ENCODE results near the gene BID.
"Not testable (repeated sequence)": the region's sequence is repeated elsewhere in the genome, so short reads cannot be mapped to it uniquely, and the experiment has no call there.

The BID gene

DNA sequence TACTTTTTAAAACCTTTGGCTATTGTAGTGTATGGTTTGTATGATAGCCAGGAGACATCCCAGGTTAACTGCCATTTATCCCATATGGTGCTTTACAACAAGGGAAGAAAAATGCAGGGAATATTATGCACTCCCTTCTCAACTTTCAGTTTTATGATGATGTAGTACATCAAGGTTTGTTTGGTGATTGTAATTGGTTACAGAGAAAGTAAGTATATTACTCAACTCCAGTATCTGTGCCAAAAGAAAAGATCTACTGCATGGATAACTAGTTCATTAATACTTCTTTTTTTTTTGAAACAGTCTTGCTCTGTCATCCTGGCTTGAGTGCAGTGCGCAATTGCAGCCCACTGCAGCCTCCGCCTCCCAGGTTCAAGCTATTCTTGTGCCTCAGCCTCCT is 70.5 kb downstream of the BID start:
- DNase-seq (ENCODE audit: low read depth): no peak

DNA sequence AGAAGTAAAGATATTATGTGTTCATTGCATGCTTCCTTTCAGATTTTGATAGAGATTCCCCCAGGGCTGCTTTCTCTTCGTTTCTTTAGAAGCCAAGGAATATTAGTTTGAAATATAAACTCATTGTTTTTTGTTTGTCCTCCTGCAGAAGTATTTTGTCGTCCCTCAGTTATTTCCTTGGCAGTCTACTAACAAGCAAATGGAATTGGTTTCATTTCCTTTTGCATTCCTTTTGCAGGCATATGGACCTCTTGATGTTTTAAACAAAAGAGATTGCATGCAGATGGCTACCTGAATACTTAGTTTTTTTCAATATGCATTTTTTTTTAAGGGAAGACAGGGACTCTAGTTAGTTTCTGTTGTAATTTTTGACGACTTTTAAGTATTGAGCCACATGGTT is 73.5 kb downstream of the BID start:
- no peak for DNase-seq (ENCODE audit: low read depth)

DNA sequence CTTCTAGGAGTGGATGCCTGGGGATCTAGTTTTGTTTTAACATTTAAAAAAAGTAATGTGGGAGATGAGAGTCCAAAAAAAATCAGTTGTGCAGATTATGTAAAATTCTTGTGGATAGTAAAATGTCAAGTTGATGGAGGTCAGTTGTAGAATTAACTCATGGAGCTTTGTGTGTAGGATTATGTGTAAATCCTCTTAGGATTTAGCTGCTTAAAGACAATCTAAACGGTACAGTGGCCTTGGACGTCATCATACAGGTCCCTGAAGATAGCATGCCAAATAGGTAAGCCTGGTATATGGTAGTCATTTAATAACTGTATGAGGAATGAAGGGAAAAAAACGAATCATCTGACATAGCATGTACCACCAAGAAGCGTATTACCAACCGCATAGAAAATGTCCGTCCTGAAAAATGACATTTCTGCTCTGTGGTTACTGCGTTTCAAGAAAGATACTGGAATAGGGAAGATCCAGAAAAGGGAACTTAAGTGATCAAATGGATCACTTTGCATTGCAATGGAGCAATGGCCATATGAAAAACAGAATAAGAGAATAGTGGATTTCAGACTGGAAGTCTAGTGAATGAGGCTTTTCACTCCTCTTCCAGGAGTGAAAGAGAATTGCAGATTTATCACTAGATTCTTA is 74.5 kb downstream of the BID start:
- DNase-seq (ENCODE audit: low read depth): no peak

DNA sequence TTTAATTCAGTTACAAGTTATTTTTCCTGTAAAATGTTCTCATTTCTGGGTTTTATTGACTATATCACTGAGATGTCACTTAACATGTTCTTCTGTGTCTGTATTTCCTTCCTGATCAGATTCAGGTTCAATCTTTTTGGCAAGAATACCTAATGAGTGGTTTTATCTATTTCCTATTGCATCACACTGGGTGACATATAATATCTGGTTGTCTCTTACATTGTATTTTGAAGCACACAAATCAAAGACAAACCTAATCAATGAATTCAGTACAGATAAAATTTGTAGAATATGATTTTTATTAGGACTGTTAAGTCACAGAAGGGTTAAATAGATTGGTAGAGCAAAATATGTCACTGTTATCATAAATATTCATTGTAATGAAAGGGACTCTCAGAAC is 75.3 kb downstream of the BID start:
- DNase-seq (ENCODE audit: low read depth): no peak

DNA sequence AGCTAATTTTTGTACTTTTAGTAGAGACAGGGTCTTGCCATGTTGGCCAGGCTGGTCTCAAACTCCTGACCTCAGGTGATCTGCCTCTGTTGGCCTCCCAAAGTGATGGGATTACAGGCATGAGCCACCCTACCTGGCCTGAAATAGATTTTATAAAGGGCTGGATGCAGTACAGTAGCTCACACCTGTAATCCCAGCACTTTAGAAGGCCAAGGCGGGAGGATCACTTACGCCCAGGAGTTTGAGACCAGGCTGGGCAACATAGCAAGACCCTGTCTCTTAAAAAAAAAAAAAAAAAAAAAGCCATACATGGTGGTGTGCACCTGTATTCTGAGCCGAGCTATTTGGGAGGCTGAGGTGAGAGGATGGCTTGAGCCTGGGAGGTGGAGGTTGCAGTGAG is 76.0 kb downstream of the BID start:
- not testable (repeated sequence) for DNase-seq (ENCODE audit: low read depth)

DNA sequence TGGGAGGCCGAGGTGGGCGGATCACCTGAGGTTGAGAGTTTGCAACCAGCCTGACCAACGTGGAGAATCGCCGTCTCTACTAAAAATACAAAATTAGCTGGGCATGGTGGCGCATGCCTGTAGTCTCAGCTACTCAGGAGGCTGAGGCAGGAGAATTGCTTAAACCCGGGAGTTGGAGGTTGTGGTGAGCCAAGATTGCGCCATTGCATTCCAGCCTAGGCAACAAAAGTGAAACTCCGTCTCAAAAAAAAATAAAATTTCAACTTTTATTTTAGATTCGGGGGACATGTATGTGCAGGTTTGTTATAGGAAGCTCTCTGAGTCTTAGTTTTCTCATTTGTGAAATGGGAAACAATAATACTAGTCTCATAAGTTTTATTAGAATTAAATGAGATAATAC is 77.1 kb downstream of the BID start:
- DNase-seq (ENCODE audit: low read depth): not testable (repeated sequence)

DNA sequence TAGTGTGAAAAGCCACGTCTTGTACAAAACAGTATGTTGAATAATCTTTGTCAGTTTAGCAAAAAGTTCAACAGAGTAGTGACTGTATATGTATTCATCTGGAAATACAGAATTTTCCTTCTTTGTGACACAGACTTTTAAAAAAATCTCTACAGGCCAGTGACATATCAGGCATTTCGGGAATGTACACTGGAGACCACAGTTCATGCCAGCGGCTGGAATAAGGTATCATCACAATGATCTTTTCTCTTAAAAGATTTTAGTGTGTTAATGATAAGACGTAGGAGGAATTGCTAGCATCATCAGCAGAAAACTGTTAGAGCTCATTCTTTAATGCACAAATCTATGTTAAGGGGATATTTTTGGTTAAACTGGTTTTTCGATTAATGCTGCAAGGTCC is 78.3 kb downstream of the BID start:
- no peak for DNase-seq (ENCODE audit: low read depth)

DNA sequence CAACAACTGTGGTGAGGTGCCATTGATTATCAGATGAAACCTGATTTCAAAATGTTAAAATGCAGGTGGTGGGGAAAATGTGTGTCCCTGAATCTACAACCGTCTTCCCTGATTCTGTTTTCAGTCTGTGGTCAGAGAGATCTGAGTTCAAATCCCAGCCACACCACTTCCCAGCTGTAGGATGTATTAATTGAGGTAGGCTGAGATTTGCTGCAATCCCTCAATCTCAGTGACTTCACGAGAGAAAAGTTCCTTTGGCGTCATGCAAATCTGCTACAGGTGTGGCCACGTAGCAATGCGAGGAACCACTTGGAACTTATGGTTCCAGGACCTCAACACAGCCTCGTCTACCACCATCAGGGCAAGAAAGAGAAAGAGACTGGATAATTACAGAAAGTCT is 79.5 kb downstream of the BID start:
- no peak for DNase-seq (ENCODE audit: low read depth)

DNA sequence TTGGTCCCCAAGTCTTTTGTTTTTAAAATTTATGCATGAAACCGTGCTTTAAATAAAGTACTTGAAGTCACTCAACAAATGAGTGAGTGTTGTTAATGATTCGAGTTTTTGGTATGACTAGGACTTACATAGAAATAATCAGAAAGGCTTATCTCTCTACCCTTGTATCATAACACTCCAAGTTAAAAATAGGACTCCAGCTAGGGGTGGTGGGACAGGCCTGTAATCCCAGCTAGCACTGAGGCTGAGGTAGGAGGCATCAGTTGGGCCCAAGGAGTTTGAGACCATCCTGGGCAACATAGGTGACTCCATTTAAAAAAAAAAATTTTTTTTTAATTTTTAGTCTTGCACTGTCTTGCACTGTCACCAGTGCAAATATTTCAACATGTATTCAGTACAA is 80.1 kb downstream of the BID start:
- DNase-seq (ENCODE audit: low read depth): no peak

DNA sequence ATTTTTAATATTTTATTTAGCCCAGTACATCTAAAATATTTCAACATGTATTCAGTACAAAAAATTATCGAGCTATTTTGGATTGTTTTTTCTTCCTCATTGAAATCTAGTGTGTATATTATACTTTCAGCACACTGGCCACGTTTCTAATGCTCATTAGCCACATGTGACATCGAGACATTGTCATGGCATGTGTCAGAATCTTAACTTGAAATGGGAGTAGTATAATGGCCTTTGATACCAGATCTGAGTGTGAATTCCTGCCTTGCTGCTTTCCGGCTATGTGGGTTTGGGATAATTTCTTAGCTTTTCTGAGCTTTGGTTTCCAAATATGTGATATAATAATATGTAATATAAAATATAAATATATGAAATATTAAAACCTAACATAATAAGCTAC is 81.4 kb downstream of the BID start:
- no peak for DNase-seq (ENCODE audit: low read depth)

DNA sequence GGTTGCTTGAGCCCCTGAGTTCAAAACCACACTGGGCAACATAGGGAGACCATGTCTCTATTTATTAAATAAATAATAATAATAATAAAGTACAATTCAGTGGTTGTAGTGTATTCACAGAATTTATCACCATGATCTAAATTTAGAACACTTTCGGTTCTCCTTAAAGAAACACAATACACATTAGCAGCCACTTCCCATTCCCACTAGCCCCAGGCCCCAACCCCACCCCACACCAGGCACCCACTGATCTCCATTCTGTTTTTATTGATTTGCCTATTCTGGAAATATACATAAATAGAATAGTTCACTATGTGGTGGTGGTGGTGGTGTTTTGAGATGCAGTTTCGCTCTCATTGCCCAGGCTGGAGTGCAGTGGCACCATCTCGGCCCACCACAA is 90.0 kb downstream of the BID start:
- DNase-seq (ENCODE audit: low read depth): no peak
